NCI-H2171 treated with DMSO at 0.1 percent for 48 hours (cell line): ENCODE results near the gene NAB1.

ENCODE experiments used
- DNase-seq: peaks from one replicate; lab custom pipeline; 2025; lab: John Stamatoyannopoulos, UW

The NAB1 gene

GRCh38 chr2:190713471-190713870 is 64.6 kb downstream of the NAB1 start:
- no peak for DNase-seq

GRCh38 chr2:190714958-190715357 is 66.1 kb downstream of the NAB1 start:
- no peak for DNase-seq

- no peak for DNase-seq
Observed at GRCh38 chr2:190716176-190716807, 67.4 kb downstream of the NAB1 start.

- DNase-seq = peak; percentile 74
Observed at GRCh38 chr2:190717306-190717705, 68.4 kb downstream of the NAB1 start.

GRCh38 chr2:190717764-190718651 is 69.1 kb downstream of the NAB1 start:
- peak; percentile 93 for DNase-seq

- DNase-seq = peak; percentile 39
Observed at GRCh38 chr2:190718652-190719526, 70.0 kb downstream of the NAB1 start.

GRCh38 chr2:190720276-190720675 is 71.4 kb downstream of the NAB1 start:
- no peak for DNase-seq

- DNase-seq = no peak
Observed at GRCh38 chr2:190720691-190721090, 71.8 kb downstream of the NAB1 start.

- no peak for DNase-seq
Observed at GRCh38 chr2:190722061-190722759, 73.3 kb downstream of the NAB1 start.

GRCh38 chr2:190722835-190723234 is 74.0 kb downstream of the NAB1 start:
- peak; percentile 27 for DNase-seq

GRCh38 chr2:190723397-190724090 is 74.7 kb downstream of the NAB1 start:
- no peak for DNase-seq

GRCh38 chr2:190726255-190726654 is 77.4 kb downstream of the NAB1 start:
- no peak for DNase-seq

GRCh38 chr2:190736355-190736754 is 87.5 kb downstream of the NAB1 start:
- no peak for DNase-seq

GRCh38 chr2:190740449-190740848 is 91.6 kb downstream of the NAB1 start:
- DNase-seq = no peak
